Measurements from ENCODE around the gene NTN5. TPM values are rescaled to one million over a fixed set of nuclear protein-coding genes. Genes with fewer than 3 reads are reported as not detected.

Gene NTN5
- total RNA-seq, 1 donor from 2014 or later, result 0.71 TPM

DNA sequence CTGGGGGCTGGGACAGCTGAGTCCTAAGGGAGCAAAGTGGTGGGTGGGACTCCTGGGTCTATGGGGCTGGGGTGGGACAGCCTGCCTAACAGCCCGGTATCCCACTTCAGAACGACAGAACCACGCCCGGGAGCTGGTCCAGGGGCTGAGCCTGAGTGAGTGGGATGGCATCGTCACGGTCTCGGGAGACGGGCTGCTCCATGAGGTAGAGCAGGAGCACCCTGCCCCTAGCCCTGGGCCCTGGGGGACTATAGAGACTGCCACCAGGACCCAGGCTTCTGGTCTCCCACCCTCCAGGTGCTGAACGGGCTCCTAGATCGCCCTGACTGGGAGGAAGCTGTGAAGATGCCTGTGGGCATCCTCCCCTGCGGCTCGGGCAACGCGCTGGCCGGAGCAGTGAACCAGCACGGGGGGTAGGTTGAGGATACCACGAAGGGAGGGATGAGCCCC lies 44.9 kb downstream of the NTN5 start:
- Mint-ChIP-seq H3K9me3 (no peaks in the 10 kb centered on the region), H3K27ac (no peak overlapping the region), H3K4me1 (peaks cover 31% of the 10 kb centered on the region), H3K36me3 (ENCODE audit: low read depth) (peaks cover 39% of the 10 kb centered on the region), H3K4me3 (no peak overlapping the region), H3K27me3 (no peaks in the 10 kb centered on the region)
- POLR2A ChIA-PET, result interaction anchor here (1.2 to 2.2 kb wide), 3 partner anchors 10 to 19 kb away, joined by 3 to 22 read pairs (median 16); partner anchors contain the start of genes RPL18 and SPHK2
- CTCF ChIA-PET, result interaction anchor here (0.6 kb wide), 1 partner anchor 19 kb away, joined by 3 read pairs; no protein-coding TSS in a partner anchor
- DNase-seq, result no peak
- TF ChIP-seq, protein P1, sequence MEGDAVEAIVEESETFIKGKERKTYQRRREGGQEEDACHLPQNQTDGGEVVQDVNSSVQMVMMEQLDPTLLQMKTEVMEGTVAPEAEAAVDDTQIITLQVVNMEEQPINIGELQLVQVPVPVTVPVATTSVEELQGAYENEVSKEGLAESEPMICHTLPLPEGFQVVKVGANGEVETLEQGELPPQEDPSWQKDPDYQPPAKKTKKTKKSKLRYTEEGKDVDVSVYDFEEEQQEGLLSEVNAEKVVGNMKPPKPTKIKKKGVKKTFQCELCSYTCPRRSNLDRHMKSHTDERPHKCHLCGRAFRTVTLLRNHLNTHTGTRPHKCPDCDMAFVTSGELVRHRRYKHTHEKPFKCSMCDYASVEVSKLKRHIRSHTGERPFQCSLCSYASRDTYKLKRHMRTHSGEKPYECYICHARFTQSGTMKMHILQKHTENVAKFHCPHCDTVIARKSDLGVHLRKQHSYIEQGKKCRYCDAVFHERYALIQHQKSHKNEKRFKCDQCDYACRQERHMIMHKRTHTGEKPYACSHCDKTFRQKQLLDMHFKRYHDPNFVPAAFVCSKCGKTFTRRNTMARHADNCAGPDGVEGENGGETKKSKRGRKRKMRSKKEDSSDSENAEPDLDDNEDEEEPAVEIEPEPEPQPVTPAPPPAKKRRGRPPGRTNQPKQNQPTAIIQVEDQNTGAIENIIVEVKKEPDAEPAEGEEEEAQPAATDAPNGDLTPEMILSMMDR (IDR thresholded peaks at IDR 0.05), result no peak
- intact Hi-C loops (cut with micrococcal nuclease), result no loop called here
- no peak for ATAC-seq (ENCODE audit: low read depth)

DNA sequence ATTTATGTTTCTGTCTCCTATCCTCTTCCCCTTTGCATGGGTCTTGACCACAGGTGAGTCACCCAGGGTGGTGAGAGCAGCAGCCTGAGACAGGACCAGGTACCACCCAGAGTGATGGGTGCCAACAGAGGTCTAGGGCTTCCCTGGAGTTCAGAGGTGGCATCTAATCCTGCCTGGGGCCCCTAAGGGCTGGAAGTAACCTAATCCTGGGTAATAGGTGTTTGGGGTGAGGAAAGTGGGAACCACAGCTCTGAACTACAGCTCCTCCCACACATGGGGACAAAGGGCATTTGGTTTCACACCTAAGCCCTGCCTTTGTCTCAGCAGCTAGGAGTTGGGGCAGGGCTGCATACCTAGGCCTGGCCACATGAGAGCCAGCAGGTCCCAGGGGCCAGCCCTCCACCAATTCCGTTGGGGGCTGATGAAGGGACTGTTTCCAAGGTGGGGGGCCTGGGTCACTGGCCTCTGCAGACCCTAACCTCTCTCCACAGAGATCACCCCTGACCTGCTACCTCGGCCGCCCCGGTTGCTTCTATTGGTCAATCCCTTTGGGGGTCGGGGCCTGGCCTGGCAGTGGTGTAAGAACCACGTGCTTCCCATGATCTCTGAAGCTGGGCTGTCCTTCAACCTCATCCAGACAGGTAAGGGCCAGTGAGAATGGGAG lies 45.5 kb downstream of the NTN5 start:
- POLR2A ChIA-PET, result interaction anchor here (1.3 to 2.2 kb wide), 2 partner anchors 9 to 18 kb away, joined by 16 to 22 read pairs; partner anchors contain the start of genes RPL18 and SPHK2
- no peaks in the 10 kb centered on the region for H3K27me3 Mint-ChIP-seq

DNA sequence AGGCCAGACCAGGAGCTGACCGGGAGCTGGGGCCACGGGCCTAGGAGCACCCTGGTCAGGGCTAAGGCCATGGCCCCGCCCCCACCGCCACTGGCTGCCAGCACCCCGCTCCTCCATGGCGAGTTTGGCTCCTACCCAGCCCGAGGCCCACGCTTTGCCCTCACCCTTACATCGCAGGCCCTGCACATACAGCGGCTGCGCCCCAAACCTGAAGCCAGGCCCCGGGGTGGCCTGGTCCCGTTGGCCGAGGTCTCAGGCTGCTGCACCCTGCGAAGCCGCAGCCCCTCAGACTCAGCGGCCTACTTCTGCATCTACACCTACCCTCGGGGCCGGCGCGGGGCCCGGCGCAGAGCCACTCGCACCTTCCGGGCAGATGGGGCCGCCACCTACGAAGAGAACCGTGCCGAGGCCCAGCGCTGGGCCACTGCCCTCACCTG lies 46.9 kb downstream of the NTN5 start:
- DNase-seq, result no peak
- no peak for ATAC-seq (ENCODE audit: low read depth)
- H3K27ac Mint-ChIP-seq, result no peak overlapping the region
- ChIA-PET POLR2A (interaction anchor here (0.6 to 0.7 kb wide), 3 partner anchors 10 to 1281 kb away, joined by 3 to 6 read pairs (median 4); no protein-coding TSS in a partner anchor), CTCF (no interaction called here)
- H3K9me3 Mint-ChIP-seq, result no peaks in the 10 kb centered on the region
- peaks cover 36% of the 10 kb centered on the region for H3K36me3 Mint-ChIP-seq (ENCODE audit: low read depth)
- peaks cover 33% of the 10 kb centered on the region for H3K4me1 Mint-ChIP-seq
- H3K4me3 Mint-ChIP-seq, result no peak overlapping the region
- intact Hi-C loops (cut with micrococcal nuclease), result no loop called here
- no peaks in the 10 kb centered on the region for H3K27me3 Mint-ChIP-seq
- TF ChIP-seq, protein P1 (IDR thresholded peaks at IDR 0.05), result no peak

More for the DNA sequence above, 45.5 kb downstream of the NTN5 start:
- CTCF ChIA-PET, result interaction anchor here (0.6 kb wide), 1 partner anchor 18 kb away, joined by 3 read pairs; no protein-coding TSS in a partner anchor
- H3K36me3 Mint-ChIP-seq (ENCODE audit: low read depth), result peaks cover 38% of the 10 kb centered on the region
- ATAC-seq (ENCODE audit: low read depth) (no peak), DNase-seq (no peak)
- intact Hi-C loops (cut with micrococcal nuclease), result no loop called here
- H3K27ac Mint-ChIP-seq, result peak overlapping the region; percentile 56
- peaks cover 28% of the 10 kb centered on the region for H3K4me1 Mint-ChIP-seq
- no peaks in the 10 kb centered on the region for H3K9me3 Mint-ChIP-seq
- H3K4me3 Mint-ChIP-seq, result no peak overlapping the region
- TF ChIP-seq, protein P1 (IDR thresholded peaks at IDR 0.05), result no peak

DNA sequence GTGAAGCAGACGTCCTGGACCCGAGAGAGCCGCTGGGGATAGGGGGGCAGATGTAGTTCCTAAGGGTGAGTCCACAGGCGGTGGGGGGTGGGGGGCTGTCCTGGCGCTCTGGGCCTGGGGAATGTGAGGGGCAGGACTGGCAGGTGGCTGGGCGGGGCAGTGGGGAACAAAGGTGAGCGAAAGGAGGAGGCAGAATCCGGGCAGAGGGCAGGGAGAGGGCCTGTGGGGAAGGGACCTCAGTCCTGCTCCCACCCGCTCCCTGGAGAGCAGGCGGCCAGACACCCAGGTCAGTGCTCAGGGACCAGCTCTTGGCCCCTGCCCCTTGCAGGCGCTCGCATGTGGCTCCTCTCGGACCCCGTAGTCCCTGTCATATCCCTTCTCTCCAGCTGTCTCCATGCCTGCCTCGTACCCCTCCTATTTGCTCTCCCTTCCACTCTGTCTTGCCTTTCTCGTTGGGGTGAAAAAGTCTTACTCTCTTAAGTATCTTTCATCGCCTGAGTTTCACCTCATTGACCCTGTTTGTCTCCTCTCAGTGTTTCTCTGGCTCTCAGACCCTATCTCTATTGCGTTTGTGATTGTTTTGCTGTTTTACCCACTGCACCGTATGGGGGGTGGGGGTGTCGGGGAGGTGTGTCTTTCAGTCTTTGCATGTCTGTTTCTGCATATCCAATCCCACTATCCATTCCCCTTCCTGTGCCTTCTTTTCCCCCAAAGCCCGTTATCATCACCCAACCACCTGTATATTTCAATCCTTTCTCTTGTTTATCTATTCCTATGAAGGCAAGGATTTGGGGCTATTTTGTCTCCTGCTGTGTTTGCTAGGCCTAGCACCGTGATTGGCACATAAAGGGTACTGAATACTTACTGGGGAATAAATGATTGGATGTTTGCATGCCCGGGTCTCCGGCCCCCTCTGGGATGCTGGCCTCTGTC lies 47.8 kb downstream of the NTN5 start:
- ChIA-PET CTCF (no interaction called here), POLR2A (interaction anchor here (1.6 to 3.5 kb wide), 3 partner anchors 9 to 132 kb away, joined by 3 to 53 read pairs (median 24); partner anchors contain the start of gene DBP)
- peak overlapping the region; percentile 86 for H3K4me3 Mint-ChIP-seq
- H3K27me3 Mint-ChIP-seq, result no peaks in the 10 kb centered on the region
- peak overlapping the region; percentile 90 for H3K27ac Mint-ChIP-seq
- intact Hi-C loops (cut with micrococcal nuclease), result loop anchor here (1.0 kb wide), 1 partner anchor 9 kb away; no protein-coding TSS in a partner anchor
- peaks cover 36% of the 10 kb centered on the region for H3K4me1 Mint-ChIP-seq
- DNase-seq (no peak), ATAC-seq (ENCODE audit: low read depth) (no peak)
- TF ChIP-seq, protein P1 (IDR thresholded peaks at IDR 0.05), result no peak
- H3K9me3 Mint-ChIP-seq, result no peaks in the 10 kb centered on the region
- peaks cover 29% of the 10 kb centered on the region for H3K36me3 Mint-ChIP-seq (ENCODE audit: low read depth)
